NB4 (cell line): ENCODE results near the gene CLMP.

Experiments
- CTCF ChIP-seq: IDR thresholded peaks from one replicate; pipeline ENCODE4 v1.5.1; 2012; ENCODE audit warnings: low read depth, low read length
- MAX ChIP-seq: IDR thresholded peaks from 2 replicates; pipeline ENCODE4 v1.6.1; 2011; ENCODE audit warnings: low read depth, low read length
- MYC ChIP-seq: IDR thresholded peaks from 2 replicates; pipeline ENCODE4 v1.6.1; 2011; ENCODE audit warnings: low read depth, low read length
- POLR2A ChIP-seq: IDR thresholded peaks from 2 replicates; pipeline ENCODE4 v1.6.1; 2011; ENCODE audit warnings: mild to moderate bottlenecking; ENCODE audit not compliant: insufficient read length; ENCODE audit errors: extremely low read depth

GRCh38 chr11:123056835-123057491, 138.1 kb downstream of the CLMP start:
- no peak for TF ChIP-seq CTCF
- no peak for TF ChIP-seq POLR2A
- TF ChIP-seq MYC: no peak
- no peak for TF ChIP-seq MAX
